ENCODE results near the gene NDST3.
"Not testable (repeated sequence)": the region's sequence is repeated elsewhere in the genome, so short reads cannot be mapped to it uniquely, and the experiment has no call there.

Gene NDST3

DNA sequence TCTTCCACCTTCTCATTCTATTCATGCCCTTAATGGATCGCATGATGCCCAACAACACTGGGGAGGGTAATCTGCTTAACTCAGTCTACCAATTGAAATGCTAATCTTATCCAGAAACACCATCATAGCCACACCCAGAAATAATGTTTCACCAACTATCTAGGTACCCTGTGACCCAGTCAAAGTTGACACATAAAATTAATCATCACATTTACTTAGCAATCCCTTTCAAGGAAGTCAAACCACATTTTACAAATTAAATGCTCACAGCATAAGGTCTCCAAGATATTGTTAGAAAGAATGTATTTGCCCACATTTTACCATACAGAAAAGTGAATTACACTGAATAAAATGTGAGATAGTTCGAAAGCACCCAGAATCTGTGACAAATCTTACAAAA, 226.0 kb downstream of the NDST3 start:
- TF ChIP-seq, protein P1, sequence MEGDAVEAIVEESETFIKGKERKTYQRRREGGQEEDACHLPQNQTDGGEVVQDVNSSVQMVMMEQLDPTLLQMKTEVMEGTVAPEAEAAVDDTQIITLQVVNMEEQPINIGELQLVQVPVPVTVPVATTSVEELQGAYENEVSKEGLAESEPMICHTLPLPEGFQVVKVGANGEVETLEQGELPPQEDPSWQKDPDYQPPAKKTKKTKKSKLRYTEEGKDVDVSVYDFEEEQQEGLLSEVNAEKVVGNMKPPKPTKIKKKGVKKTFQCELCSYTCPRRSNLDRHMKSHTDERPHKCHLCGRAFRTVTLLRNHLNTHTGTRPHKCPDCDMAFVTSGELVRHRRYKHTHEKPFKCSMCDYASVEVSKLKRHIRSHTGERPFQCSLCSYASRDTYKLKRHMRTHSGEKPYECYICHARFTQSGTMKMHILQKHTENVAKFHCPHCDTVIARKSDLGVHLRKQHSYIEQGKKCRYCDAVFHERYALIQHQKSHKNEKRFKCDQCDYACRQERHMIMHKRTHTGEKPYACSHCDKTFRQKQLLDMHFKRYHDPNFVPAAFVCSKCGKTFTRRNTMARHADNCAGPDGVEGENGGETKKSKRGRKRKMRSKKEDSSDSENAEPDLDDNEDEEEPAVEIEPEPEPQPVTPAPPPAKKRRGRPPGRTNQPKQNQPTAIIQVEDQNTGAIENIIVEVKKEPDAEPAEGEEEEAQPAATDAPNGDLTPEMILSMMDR (IDR thresholded peaks at IDR 0.05; ENCODE audit: extremely low read depth, insufficient read depth, missing control alignments), result no peak
- no peak for DNase-seq (ENCODE audit: low spot score)
- in situ Hi-C loops (cut with MboI; ENCODE audit: low pct_unique_long_range_greater_than_20kb, low sequenced_read_pairs, unreplicated experiment), result no loop called here

DNA sequence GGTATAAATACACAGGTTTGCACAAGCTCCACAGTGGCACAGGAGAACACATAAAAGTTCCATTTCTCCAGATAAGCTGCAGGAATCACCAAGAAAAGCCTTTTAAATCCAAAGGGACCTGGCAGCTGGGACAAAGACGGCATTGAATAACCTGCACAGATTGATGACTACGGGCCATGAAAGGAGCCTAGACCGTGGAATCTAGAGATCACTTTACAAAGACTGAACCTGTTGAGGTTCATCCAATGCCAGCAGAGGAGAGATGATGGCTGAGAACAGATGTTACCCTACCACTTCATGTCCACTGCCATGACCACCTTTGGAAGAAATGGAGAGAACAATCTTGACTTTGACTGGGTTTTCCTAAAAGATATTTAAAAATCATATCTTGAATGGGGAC, 229.8 kb downstream of the NDST3 start:
- no peak for DNase-seq (ENCODE audit: low spot score)
- in situ Hi-C loops (cut with MboI; ENCODE audit: low pct_unique_long_range_greater_than_20kb, low sequenced_read_pairs, unreplicated experiment), result no loop called here
- TF ChIP-seq, protein P1 (IDR thresholded peaks at IDR 0.05; ENCODE audit: extremely low read depth, insufficient read depth, missing control alignments), result no peak

DNA sequence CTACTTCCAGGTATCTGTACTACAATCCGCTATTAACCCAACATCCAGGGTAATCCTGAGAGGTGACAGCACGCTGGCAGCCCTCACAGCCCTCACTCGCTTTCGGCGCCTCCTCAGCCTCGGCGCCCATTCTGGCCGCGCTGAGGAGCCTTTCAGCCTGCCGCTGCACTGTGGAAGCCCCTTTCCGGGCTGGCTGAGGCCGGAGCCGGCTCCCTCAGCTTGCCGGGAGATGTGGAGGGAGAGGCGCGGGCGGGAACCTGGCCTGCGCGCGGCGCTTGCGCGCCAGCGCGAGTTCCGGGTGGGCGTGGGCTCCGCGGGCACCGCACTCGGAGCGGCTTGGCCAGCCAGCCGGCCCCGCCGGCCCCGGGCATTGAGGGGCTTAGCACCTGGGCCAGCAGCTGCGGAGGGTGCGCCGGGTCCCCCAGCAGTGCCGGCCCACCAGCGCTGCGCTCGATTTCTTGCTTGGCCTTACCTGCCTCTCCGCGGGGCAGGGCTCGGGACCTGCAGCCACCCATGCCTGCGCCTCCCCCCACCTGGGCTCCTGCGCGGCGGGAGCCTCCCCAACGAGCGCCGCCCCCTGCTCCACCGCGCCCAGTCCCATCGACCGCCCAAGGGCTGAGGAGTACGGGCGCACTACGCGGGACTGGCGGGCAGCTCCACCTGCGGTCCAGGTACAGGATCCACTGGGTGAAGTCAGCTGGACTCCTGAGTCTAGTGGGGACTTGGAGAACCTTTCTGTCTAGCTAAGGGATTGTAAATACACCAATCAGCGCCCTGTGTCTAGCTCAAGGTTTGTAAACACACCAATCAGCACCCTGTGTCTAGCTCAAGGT, 231.2 kb downstream of the NDST3 start:
- TF ChIP-seq, protein P1 (IDR thresholded peaks at IDR 0.05; ENCODE audit: extremely low read depth, insufficient read depth, missing control alignments), result no peak
- in situ Hi-C loops (cut with MboI; ENCODE audit: low pct_unique_long_range_greater_than_20kb, low sequenced_read_pairs, unreplicated experiment), result no loop called here
- no peak for DNase-seq (ENCODE audit: low spot score)

DNA sequence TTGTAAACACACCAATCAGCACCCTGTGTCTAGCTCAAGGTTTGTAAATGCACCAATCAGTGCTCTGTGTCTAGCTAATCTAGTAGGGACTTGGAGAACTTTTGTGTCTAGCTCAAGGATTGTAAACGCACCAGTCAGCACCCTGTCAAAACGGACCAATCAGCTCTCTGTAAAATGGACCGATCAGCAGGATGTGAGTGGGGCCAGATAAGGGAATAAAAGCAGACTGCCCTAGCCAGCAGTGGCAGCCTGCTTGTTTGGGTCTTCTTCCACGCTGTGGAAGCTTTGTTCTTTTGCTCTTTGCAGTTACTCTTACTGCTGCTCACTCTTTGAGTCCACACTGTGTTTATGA, 231.8 kb downstream of the NDST3 start:
- in situ Hi-C loops (cut with MboI; ENCODE audit: low pct_unique_long_range_greater_than_20kb, low sequenced_read_pairs, unreplicated experiment); DNase-seq (ENCODE audit: low spot score): not testable (repeated sequence)

DNA sequence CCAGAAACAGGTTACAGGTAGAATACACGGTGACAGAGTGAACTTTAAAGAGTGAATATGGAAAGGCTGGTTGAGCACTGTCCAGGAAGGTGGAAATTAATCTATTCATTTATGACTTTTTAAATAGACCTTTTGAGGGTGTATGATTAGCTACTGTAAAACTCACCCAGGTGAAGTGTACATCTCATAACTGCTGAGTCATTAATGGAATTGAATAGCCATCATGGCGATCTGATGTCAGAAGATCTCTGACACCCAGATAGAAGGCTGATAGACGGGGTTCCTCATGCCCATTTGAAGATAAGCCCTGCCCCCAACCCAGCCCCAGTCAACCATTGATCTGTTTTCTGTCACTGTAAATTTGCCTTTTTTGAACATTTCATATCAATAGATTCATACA, 234.5 kb downstream of the NDST3 start:
- TF ChIP-seq, protein P1 (IDR thresholded peaks at IDR 0.05; ENCODE audit: extremely low read depth, insufficient read depth, missing control alignments), result no peak
- DNase-seq (ENCODE audit: low spot score), result no peak
- in situ Hi-C loops (cut with MboI; ENCODE audit: low pct_unique_long_range_greater_than_20kb, low sequenced_read_pairs, unreplicated experiment), result no loop called here

DNA sequence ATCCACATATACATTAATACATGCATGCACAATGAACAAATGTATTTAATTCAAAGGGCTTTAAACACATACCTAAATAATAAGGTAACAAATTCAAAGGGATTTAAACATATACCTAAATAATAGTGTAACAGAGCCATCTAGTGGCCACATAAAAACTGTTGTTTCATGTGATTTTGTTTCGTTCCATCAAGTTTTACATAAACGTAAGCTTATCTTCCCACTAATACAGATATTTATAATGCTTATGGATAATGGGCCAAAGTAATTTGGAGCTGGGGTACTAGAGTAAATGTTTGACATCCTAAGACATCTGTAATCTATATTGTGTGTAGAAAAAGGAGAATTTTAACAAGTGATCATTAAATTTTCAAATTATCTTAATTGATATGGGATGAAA, 236.2 kb downstream of the NDST3 start:
- TF ChIP-seq, protein P1 (IDR thresholded peaks at IDR 0.05; ENCODE audit: extremely low read depth, insufficient read depth, missing control alignments), result peak; percentile 56
- in situ Hi-C loops (cut with MboI; ENCODE audit: low pct_unique_long_range_greater_than_20kb, low sequenced_read_pairs, unreplicated experiment), result no loop called here
- peak; percentile 37 for DNase-seq (ENCODE audit: low spot score)

DNA sequence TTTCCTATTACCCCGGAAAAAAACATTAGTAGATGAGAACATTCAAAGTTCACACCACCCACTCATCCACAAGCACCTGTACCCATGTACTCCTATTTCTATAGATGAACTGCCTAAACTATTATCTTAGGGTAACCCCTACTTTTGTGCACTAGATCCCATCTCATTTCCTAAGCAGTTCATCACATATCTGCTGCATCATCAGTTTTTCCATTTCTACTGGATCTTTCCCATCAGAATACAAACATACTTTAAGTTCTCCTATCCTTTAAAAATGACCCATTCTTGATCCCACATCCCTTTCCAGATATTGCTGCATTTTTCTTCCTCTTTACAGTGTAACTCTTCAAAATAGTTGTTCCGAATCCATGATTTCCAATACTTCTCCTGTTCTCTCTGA, 237.5 kb downstream of the NDST3 start:
- in situ Hi-C loops (cut with MboI; ENCODE audit: low pct_unique_long_range_greater_than_20kb, low sequenced_read_pairs, unreplicated experiment), result no loop called here
- DNase-seq (ENCODE audit: low spot score), result no peak
- TF ChIP-seq, protein P1 (IDR thresholded peaks at IDR 0.05; ENCODE audit: extremely low read depth, insufficient read depth, missing control alignments), result no peak
